Panc1 (cell line): ENCODE results near the gene FHIT.

Experiments
- POLR2AphosphoS5 ChIP-seq: IDR thresholded peaks from 2 replicates; pipeline ENCODE4 v1.6.1; 2012; ENCODE audit warnings: mild to moderate bottlenecking, low read depth, low read length, moderate library complexity
- TF ChIP-seq, protein P1 (sequence below): fragments of 450-650 bp; IDR thresholded peaks from 2 replicates; pipeline ENCODE4 v1.5.1; 2017; ENCODE audit warnings: mild to moderate bottlenecking
- TF ChIP-seq, protein P2 (sequence below), 2 experiments: IDR thresholded peaks; 2 replicates each; pipeline ENCODE4 v1.6.1; 2011 to 2012; ENCODE audit warnings: low read depth in 2 of 2, control low read depth in 1 of 2, low read length in 1 of 2, mild to moderate bottlenecking in 1 of 2, moderate library complexity in 1 of 2; ENCODE audit not compliant: insufficient read depth in 1 of 2

DNA sequence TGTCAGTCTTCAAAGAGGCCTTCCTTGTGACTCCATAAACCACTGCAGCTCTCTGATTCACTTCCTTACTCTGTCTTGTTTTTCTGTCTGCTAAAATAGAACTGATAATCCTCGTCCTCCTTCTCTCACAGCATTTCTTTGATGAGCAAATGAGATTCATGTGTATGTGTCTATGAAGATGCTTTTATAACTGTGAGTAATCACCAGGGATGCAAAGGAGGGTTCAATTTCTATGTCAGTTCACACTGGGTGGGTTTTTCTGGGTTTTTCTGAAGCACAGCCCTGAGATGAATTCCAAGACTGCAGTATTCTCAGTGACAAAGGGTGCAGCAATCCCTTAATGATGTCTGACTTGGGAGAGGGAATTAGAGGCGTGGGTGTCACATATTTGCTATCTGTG, 1454.8 kb downstream of the FHIT start:
- no peak for TF ChIP-seq POLR2AphosphoS5
- TF ChIP-seq, protein P1, sequence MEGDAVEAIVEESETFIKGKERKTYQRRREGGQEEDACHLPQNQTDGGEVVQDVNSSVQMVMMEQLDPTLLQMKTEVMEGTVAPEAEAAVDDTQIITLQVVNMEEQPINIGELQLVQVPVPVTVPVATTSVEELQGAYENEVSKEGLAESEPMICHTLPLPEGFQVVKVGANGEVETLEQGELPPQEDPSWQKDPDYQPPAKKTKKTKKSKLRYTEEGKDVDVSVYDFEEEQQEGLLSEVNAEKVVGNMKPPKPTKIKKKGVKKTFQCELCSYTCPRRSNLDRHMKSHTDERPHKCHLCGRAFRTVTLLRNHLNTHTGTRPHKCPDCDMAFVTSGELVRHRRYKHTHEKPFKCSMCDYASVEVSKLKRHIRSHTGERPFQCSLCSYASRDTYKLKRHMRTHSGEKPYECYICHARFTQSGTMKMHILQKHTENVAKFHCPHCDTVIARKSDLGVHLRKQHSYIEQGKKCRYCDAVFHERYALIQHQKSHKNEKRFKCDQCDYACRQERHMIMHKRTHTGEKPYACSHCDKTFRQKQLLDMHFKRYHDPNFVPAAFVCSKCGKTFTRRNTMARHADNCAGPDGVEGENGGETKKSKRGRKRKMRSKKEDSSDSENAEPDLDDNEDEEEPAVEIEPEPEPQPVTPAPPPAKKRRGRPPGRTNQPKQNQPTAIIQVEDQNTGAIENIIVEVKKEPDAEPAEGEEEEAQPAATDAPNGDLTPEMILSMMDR = no peak
- TF ChIP-seq, protein P2, sequence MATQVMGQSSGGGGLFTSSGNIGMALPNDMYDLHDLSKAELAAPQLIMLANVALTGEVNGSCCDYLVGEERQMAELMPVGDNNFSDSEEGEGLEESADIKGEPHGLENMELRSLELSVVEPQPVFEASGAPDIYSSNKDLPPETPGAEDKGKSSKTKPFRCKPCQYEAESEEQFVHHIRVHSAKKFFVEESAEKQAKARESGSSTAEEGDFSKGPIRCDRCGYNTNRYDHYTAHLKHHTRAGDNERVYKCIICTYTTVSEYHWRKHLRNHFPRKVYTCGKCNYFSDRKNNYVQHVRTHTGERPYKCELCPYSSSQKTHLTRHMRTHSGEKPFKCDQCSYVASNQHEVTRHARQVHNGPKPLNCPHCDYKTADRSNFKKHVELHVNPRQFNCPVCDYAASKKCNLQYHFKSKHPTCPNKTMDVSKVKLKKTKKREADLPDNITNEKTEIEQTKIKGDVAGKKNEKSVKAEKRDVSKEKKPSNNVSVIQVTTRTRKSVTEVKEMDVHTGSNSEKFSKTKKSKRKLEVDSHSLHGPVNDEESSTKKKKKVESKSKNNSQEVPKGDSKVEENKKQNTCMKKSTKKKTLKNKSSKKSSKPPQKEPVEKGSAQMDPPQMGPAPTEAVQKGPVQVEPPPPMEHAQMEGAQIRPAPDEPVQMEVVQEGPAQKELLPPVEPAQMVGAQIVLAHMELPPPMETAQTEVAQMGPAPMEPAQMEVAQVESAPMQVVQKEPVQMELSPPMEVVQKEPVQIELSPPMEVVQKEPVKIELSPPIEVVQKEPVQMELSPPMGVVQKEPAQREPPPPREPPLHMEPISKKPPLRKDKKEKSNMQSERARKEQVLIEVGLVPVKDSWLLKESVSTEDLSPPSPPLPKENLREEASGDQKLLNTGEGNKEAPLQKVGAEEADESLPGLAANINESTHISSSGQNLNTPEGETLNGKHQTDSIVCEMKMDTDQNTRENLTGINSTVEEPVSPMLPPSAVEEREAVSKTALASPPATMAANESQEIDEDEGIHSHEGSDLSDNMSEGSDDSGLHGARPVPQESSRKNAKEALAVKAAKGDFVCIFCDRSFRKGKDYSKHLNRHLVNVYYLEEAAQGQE (IDR thresholded peaks at IDR 0.05; ENCODE audit: insufficient read depth in 1 of 2, low read depth in 2 of 2, low read length in 1 of 2) = no peak
